Camera-type eye (tissue), 1 donor: ENCODE results near the gene ERF. TPM values are rescaled to one million over a fixed set of nuclear protein-coding genes. Genes with fewer than 3 reads are reported as not detected.

Source experiments
- total RNA-seq: library from RNA; depleted of rRNA; stranded (reverse); fragments of >200 nt; gene quantifications from one replicate; pipeline ENCODE4 v1.2.3, GENCODE V29; 2014

Gene ERF
- total RNA-seq = 38.5 TPM

DNA sequence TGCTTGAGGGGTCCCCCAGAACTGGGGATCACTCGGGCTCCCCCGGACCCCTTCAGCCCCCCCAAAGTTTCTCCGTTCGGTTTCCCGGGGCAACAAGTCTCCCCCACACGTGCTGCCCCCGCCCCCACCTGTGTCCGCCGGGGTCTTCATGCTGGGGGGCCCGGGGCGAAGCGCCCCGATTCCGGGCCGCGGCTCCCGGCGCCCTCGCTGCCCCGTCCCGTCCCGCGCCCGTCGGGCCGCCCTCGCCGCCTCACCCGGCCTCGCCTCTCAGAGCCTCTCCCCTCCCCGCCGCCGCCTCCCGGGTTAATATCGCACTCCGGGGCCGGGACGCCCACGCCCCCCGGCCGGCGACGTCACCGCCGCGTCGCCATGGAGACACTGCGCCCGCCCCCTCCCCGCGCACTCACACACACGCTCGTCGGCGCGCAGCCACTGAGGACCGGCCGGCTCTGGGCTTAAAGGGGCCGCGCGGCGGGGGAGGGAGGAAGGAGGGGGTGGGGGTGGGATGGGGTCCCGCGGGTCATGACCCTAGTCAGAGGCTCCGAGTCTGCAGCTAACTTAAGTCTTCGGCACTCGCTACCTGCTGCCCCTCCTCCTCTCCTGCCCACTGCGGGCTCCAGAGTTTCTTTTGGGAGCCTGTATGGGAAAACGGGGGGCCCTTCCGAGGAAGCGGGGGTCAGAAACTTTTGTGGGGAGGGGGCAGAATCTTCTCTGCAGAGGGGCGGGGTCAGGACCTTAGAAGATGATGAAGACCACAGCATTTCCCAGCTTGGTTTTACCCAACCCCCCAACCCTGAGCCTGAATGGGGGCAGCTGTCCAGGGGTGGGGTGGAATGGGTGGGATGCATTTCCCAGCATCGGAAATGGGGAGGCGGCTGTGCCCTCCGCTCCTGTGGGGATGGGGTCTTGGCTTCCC lies at the start of gene ERF:
Gene ERF, minus strand, starts transcription at position 279 of the 916 bp plus-strand sequence. Its CDS starts 129 bp downstream, at position 150.

DNA sequence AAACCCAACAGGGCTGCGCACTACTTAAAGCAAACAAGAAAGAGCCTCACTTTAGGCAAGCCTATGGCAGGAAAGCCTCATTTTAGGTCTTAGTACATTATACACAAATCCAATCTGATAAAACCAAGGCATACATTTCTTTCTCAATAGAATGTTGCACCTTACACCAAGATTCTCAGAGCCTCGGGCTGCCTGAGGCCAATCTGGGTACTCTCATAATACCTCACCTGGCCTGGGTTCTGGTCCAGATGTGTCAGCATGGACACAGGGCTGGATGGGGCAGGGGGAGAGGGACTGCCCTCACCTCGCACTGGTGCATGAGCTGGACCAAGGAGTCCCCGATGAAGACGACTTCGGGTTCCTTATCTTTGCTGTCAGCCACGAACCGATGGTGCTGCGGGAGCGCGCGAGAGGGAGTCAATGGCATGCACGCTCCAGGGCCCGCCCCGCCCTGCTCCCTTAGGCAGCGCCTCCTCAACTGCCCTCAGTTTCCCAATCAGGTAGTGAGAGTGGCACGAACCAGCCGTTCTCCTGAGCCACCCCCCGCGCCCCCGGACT lies 46.8 kb upstream of the ERF start, which contains the start of gene PRR19:
Gene PRR19, plus strand, starts transcription at position 487 of the 558 bp plus-strand sequence. CDS start 7,453 bp downstream, outside the sequence.

GRCh38 chr19:42268704-42269477 lies 14.0 kb upstream of the ERF start, which contains the start of gene CIC:
Gene CIC (plus strand): TSS chr19:42269252. CDS start chr19:42271784, 2,532 bp downstream.

DNA sequence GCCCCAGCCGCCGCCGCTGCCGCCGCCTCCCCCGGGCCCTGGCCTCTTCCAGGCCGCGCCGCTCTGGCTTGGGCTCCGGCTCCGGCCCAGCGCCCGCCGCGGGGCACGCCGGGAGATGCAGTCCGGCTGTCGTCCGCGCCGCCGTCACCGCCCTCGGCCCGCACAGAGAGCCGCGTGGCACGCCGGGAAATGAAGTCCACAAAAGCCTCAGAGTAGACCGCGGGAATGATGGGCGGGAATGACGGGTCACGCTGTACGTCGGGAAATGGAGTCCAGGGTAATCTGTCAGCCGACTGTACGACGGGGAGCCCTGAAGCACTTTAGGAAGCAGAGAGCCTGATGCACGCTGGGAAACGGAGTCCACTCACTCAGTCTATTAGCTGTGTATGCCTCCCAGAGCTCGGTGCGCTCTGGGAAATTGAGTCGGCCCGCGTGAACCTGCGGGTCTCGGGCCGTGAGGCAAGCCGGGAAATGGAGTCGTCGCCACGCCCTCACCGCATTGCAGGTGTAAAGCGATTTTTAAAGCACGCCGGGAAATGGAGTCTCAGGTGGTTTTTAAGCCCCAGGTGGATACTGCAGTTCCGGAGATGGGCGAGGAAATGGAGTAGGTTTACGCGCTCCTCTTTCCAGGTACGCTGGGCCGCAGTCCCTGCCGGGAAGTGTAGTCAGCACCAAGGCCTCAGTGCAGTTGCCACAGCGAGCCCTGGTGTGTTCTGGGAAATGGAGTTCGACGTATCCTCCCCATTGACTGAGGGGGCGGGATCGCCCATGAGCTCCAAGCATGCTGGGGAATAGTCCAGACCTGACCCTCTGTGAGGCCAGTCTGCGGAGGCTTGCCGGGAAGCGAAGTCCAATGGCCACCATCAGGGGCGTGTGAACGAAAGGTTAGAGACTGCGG lies 12.2 kb downstream of the ERF start, which contains the start of gene GSK3A:
Gene GSK3A, minus strand, starts transcription at position 91 of the 898 bp plus-strand sequence. CDS start 137 bp downstream, outside the sequence.

GRCh38 chr19:42219812-42220750 lies 34.8 kb downstream of the ERF start, which contains the start of gene ZNF526:
Gene ZNF526 (plus strand): TSS chr19:42220312. CDS start chr19:42224404, 4,092 bp downstream.

DNA sequence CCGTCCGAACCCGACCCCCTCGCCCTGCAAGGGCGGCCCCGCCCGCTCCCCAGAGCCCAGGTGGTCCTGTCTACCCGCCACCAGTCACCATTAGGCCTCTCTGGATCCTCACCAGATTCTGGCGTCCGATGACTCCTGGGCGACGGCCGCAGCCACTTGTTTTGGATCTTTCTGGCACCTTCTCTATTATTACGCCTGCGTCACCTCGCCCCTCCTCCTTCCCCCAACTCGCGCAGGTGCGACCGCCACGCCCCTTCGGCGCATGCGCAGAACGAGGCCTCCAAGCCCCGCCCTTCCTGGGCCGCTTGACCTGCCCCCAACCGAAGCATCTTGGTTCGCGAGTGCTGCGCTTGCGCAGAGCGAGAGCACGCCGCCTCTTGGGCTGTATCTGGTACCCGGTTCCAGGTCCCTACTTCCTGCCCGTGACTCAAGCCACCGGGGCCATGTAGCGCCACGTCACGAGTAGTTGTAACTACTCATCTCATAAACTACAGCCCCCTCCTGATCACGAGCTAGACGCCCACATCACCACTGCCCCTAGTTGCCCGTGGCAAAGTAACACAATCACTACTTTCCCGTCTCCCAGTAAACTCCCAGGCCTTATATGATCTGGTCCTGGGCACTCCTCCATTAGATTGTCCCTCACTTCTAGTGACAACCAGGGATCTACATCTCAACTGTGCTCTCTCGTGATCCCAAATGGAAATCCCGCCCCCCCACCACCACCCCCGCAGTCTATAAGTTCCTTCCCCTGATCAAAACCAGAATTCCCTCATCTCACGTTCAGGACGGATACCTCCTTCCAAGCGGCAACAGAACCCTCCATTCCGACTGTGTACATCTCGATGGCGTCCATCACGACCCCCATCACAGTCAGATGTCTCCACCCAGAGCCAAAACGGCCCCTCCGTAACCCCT lies 37.1 kb downstream of the ERF start, which contains the start of gene DEDD2:
Gene DEDD2, minus strand, starts transcription at position 158 of the 918 bp plus-strand sequence. CDS start 670 bp downstream, outside the sequence.

Other genes with a start within 250 kb of the ERF start
- 21.4 TPM for gene GRIK5, start 184.9 kb downstream of the ERF start, total RNA-seq
- gene ZNF574, start 179.0 kb downstream of the ERF start, total RNA-seq = 21.3 TPM
- 3.2 TPM for gene POU2F2, start 122.7 kb downstream of the ERF start, total RNA-seq
- 40.6 TPM for gene DEDD2, start 37.5 kb downstream of the ERF start, total RNA-seq
- gene ZNF526, start 34.8 kb downstream of the ERF start, total RNA-seq = 10.9 TPM
- 34.3 TPM for gene GSK3A, start 12.5 kb downstream of the ERF start, total RNA-seq
- 65.5 TPM for gene CIC, start 14.1 kb upstream of the ERF start, total RNA-seq
- gene PRR19, start 47.0 kb upstream of the ERF start, total RNA-seq = not detected
- 63.8 TPM for gene PAFAH1B3, start 47.5 kb upstream of the ERF start, total RNA-seq
- gene TMEM145, start 58.2 kb upstream of the ERF start, total RNA-seq = 20.5 TPM
- gene MEGF8, start 70.5 kb upstream of the ERF start, total RNA-seq = 44.4 TPM
- not detected for gene CNFN, start 135.2 kb upstream of the ERF start, total RNA-seq
- 22.8 TPM for gene LIPE, start 172.3 kb upstream of the ERF start, total RNA-seq
- gene CXCL17, start 187.8 kb upstream of the ERF start, total RNA-seq = 6.6 TPM